HG03469 (cell line): ENCODE measurements around the gene PNMT.
A peak's percentile ranks its signal among the peaks of the same experiment; 100 is the strongest.

Experiments
- ATAC-seq: cut with Tn5 transposase; IDR thresholded peaks from one replicate; pipeline ENCODE4 v1.9.1; 2021; ENCODE audit warnings: mild to moderate bottlenecking, moderate library complexity, moderate number of reproducible peaks; ENCODE audit not compliant: unreplicated experiment

The PNMT gene

DNA sequence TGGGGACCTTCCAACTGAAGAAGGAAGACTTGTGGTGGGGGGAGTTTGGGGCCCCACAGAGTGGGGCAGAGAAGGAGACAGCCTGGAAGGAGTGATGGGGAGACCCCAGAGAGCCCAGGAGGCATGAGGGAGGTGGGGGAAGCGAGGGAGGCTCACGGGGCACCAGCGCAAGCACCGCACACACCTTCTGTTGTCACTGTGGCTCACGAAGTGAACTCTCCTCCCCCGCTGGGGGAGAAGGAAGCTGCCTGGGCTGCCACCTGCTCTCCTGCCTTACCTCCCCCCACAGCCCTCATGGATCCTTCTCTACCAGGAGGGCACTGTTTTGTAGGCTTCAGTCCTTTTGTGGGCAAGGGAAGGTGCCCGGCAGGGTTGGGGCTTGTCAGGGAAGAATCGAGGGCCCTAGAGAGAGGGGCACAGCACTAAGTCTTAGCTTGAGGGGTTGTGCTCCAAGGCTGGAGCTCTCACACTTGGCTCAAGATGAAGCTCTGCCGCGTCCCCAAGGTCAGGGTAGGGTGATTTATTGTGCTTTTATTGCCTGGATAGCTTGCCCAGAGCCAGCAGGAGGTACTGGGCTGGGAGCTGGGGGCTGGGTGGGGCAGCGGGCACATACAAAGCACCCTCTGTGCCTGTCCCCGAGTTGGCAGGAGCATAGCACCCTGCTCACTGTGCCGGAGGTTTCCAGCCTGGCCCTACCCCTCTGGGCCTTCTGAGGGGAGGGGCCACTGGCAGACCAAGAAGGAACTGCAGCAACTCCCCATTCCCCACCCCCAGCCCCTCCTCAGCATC, 35.9 kb upstream of the PNMT start:
- ATAC-seq: no peak

- ATAC-seq: no peak
Measured at GRCh38 chr17:39633570-39634183, 34.6 kb upstream of the PNMT start.

DNA sequence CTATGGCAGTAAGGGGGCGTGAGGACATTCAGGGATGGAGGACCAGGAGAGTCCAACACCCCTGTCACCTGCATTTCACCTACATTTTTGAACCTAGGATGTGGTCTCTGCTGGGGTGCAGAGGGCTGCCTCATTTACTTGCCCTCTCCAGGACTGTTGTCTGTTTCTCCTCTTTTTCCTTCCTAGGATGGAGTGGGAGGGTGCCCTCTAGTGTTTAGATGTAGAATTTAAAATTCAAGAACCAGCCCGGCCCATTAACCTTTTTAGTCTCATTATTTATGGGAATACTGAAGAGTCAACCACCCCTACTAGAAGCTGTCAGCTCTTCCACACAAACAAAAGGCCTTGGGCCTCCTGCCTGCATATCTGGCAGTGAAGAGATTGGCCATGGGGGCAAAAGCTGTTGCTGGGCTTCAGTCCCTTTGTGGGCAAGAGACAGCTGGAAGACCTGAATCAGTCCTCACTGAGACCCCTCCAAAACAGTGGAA, 33.8 kb upstream of the PNMT start:
- no peak for ATAC-seq

- no peak for ATAC-seq
Measured at GRCh38 chr17:39635614-39636176, 32.6 kb upstream of the PNMT start.

DNA sequence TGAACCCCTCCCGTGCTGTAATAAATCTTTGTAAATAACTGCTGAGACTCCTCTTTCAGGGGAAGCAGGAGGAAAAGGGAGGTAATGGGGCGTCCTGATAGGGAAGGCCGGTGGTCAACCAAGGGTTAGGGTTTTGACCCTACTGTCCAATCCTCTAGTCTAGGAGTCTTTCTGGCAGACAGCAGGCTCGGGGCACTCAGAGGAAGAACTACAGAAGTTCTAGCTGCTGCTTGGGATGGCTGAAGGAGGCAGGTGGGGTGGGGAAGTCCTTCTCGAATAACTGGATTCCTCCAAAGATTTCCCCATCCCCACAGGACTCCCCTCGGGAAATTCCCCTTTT, 31.7 kb upstream of the PNMT start:
- ATAC-seq: peak; percentile 14

DNA sequence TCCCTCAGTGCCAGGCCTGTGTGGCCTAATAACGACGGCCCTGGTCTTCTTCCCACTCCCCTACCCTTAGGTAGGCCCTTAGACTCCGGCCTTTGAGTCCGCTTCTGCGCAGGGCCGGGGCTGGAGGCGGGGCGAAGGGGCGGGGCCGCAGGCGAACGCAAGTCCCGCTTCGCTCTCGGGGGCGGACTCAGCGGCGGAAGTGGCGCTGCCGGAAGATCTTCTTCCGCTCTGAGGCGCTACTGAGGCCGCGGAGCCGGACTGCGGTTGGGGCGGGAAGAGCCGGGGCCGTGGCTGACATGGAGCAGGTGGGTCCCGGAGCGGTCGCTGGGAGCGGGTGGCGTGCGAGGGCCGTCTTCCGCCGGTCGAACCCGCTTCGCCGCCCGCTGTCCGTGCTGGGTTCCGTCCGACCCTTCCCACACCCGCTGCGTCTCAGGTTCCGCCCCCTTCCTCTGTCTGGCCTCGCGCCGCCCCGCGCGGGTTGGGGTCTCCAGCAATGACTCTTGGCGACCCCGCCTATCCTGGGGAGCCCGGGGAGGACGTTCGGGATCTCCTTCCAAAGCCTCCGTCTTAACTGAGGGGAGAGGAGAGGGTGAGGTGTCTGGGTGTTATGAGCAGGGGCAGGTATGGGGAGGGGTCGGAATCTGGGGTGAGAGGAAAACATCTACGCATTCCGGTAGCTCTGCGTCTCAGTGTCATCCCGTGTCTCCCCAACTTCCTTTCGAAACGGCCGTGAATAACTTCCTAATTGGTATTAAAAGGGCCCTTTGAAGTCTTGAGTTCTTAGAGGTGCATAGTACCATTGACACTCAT, 31.1 kb upstream of the PNMT start, which contains the start of gene STARD3:
Gene STARD3, plus strand, starts transcription at position 218 of the 810 bp plus-strand sequence. CDS start 16,388 bp downstream, outside the sequence.
- ATAC-seq: peak; percentile 55

DNA sequence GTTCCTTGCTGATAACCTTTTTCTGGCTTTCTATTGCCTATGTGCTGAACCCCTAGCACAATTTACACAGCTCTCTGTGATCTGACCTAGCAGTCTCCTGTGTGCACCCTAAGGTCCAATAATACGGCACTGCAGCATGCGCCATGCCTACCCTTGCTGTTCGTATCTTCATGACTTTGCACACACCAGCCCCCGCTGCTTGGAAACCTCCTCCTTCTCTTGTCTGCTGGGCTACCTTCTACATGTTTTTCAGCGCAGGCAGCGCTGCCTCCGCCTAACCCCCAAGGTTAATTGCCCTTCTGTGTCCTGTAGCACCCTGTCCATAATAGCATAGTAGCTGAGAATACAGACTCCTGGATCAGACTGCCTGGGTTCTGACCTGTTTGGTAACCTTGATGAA, 29.9 kb upstream of the PNMT start:
- no peak for ATAC-seq

- no peak for ATAC-seq
Measured at GRCh38 chr17:39639043-39639442, 29.2 kb upstream of the PNMT start.

- no peak for ATAC-seq
Measured at GRCh38 chr17:39639566-39640458, 28.4 kb upstream of the PNMT start.

GRCh38 chr17:39640591-39641031, 27.6 kb upstream of the PNMT start:
- ATAC-seq: no peak

GRCh38 chr17:39641097-39641496, 27.2 kb upstream of the PNMT start:
- no peak for ATAC-seq

- no peak for ATAC-seq
Measured at GRCh38 chr17:39641883-39642282, 26.4 kb upstream of the PNMT start.

DNA sequence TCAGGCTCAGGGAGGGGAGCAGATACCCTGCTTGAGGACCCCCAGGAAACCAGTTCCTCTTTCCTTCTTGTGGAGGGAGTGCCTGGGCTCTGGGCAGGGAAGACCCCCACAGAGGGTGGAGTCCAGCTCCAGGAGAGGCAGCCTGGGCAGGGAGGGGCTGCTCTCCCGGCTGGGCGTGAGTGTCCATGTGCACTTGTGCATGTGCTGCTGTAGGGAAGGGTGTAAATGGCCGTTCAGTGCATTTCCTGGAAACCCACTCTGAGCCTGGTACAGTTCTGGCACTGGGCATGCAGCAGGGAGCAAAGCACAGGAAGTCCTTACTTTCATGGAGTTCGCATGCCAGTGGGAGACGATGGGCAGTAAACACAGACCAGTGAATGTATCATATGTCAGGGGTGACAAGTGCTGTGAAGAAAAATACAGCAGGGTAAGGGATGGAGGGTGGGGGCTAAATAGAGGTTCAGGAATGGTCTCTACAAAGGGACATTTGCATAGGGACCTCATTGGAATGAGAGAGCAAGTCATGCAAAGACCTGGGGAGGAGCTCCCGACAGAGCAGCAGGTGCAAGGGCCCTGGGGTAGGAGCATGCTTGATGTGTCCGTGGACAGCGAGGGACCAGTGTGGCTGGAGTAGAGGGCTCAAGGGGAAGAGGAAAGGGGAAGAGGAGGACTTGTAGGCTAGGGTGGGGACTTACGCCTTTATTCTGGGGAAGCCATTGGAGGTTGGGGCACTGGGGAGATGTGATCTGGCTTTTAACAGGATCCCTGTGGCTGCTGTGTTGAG, 25.8 kb upstream of the PNMT start:
- no peak for ATAC-seq

DNA sequence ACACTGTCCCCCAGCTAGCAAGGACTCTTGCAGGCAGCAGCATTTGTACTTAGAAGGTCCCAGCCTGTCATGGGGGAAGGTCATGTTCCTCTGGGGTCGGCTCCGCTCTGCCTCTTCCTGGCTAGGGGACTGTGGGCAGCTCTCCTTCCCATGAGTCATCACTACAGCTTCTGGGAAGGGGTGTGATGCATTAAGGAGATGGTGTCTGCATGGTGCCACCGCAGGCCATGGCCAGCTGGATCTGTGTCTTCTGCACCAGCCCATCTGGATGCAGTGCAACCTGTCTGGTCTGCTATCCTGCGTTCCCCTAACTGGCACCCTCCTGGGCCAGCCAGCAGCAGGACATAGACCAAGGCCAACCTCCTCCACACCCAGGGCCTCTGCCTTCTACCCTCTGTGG, 25.0 kb upstream of the PNMT start:
- no peak for ATAC-seq

DNA sequence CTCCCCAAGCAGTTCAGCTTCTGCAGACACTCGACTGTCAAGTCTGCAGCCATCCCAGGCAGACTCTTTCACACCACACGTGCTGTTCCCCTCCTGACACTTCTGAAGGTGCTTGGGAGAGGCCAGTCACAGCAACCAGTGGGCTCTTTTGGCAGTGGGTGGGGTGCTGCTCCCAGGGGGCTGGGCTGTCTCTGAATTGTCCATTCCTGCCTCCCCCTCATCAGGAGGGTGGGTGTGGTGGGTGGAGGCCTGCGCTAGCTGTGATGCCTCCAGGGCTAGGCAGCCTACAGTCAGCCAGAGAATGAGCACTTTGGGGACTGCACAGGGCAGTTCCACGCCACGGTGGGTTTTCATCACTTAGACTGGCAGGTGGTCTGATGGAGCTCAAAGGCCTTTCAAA, 21.0 kb upstream of the PNMT start:
- ATAC-seq: no peak

- ATAC-seq: no peak
Measured at GRCh38 chr17:39648616-39649366, 19.5 kb upstream of the PNMT start.

GRCh38 chr17:39650121-39650579, 18.1 kb upstream of the PNMT start:
- no peak for ATAC-seq

DNA sequence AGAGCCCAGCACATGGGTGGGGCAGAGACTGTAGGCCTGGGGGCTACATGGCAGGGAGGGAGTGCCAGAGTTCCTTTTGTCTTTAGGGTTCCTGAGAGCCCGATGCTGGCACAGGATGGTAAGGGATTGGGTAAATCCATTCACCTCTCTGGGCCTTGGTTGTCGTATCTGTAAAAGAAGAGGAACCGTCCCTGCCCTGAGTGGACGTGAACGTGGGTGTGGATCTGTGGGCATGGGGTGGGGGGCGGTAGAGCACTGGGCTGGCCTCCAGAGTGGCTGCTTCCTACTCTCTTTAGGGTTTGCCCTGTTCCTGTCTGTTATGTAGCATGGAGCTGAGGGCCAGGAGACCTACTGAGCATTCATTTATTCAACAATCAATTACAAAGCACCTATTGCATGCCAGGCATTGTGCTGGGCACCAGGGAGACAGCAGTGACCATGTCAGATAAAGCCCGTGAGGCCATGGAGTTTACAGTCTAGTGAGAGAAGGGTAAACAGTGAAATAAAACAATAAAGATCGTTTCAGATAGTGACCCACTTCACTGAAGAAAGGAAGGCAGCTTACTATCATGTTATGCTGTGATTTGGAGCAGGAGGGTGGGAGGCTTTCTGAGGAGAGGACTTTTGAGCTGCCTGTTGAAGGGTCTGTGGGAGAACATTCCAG, 16.2 kb upstream of the PNMT start:
- ATAC-seq: no peak
